Stimulated activated CD8-positive, alpha-beta memory T cell treated with anti-CD3 and anti-CD28 coated beads, Interleukin-12 subunit alpha, Interleukin-12 subunit beta, amount 100 ng/mL, for 1 hour (primary cell): ENCODE data around the gene B3GNT9.
"Not testable (repeated sequence)": the region's sequence is repeated elsewhere in the genome, so short reads cannot be mapped to it uniquely, and the experiment has no call there.

Source experiments
- DNase-seq: peaks from one replicate; pipeline ENCODE4 v3.0.0-alpha.2; 2020; ENCODE audit warnings: low read depth

B3GNT9 gene

DNA sequence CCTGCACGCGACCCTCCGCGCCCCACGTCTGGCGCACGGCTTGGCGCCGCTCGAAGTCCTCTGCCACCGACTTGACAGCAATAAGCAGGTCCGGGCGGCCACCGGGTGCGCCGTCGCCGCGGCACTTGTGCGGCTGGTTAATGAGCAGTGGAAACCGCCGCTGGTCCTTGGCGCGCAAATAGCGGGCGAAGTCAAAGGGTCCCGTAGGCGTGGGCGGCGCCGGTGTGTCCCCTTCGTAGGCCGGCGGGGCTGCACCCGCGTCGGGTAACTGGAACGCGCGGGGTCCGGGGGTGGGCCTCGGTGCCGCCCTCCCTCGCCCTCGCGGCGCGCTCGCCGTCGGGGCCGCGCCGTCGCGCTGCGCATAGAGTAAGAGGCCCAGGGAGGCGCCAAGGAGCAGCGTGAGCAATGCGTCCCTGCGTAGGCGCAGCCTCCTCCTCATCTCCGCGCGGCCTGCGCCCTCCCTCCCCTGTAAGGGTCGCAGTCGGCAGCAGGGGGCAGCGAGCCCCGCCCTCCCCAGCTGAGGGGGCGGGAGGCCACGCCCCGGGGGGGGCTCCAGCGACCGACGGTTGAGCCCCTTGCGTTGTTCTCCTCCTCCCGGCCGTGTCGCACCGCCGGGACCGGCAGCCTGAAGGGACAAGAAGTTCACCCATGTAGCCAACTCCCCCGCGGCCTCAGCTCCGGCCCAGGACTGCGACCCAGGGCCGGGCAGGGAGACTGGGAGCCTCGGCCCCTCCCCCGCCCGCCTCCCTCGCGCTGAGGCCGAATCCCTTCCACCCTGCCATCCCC is 558 bp downstream of the B3GNT9 start:
- DNase-seq = no peak

DNA sequence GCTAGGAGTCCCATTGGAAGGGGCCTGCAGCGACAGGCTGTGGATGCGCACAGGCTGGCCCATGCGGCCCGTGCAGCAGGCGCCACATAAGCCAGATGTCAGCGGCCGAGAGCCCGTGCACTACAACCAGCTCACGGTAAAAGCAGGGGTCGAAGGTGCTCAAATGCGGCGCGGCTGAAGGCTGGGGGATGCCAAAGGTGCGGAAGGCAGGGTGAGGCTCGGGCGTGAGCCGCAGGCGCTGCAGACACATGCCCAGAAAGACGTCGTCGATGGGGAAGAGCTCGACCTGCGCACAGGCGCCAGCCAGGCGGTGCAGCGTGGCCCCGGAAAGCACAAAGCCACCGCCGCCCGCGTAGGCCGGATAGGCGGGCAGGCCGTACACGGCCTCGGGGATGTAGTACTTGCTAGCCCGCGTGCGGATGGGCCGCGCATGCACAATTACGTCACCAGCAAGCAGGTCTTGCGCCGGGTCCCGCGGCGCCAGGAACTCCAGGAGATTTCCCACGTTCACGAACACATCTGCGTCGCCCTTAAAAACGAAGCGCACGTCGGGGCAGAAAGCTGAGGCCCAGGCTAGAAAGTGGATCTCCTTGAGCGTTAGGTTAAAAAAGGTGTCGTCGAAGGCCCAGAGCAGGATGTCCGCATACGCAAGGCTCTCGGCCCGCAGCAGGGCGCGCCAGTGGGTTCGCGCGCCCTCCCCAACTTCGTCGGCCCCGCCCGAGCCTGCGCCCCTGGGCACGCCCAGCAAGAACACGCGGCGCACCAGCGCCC is 1.3 kb downstream of the B3GNT9 start:
- no peak for DNase-seq

DNA sequence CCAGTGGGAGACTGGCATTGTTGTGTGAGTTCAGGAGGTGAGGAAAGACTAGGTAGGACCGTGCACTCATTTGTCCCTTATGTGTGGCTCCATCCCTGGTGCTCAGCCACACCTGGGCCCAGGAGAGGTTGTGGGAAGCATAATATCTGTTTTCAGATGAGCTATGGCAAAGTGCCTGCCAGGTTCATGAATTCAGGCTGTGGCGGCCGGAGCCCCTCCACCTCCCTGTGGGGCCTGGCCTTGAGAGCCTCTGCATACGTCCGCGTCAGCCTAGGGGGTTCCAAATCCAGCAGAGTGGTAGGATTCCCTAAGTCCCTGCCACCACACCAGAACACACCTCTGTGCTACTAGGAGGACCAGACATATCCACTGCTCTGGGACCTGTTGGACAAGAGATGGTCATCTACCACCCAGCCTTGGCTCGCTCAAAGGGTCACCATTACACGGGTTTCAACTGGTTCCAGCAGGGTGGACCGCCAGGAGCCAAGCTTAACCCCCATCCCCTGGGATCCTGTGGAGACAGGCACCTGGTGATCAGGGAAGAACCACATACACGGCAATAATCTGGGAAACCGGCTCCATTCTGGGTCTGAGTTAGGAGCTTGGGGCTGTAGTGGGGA is 2.0 kb downstream of the B3GNT9 start:
- DNase-seq = no peak

DNA sequence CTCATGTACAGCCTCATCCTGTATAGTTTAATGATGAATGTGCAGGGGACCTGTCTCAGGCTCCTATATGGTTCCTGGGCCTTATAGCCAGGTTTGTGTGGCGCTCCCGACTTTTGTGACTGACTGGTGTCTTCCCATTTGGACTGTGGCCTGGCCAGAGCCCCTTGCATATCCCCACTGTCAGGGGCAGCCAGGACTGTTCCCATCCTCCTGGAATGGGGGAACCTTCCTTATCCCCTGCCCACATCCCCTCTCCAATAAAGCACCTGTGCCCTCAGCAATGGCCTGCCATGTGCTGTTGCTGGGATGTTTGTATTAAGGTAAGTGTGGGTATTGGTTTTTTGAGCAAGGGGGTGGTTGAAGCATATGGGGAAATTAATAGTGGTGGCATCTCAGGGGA is 2.6 kb downstream of the B3GNT9 start:
- no peak for DNase-seq

DNA sequence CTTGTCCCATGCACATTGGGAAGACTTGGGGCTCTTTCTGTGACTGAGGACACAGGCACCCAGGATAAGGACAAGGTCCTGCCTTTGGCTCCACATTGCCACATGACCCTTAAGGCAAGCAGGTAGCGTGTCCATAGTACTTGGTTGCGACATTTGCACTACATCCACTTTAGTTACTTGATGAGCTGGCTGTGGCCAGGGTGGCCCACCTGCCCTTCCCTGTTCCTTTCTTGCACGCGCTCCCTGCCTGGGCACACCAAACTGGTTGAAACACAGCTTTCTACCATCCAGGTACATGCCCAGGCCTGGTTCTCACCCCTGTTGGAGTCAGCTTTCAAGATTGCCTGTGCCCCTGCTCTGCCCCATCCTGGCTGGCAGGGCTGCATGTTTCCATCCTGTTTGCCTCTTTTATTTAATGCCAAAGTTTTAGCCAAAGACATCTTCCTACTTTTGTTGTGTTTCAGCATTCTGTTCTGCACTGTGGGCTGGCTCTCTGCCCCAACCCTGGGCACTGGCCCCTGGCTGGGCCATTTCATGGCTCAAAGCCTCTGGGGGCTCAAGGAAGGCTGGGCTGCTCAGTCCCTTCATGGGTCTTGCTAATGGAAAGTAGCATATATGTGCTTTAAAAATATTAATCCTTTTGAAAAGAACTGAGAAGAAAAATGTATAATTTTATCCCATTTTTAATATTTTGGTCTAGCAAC is 3.2 kb downstream of the B3GNT9 start:
- DNase-seq = no peak

DNA sequence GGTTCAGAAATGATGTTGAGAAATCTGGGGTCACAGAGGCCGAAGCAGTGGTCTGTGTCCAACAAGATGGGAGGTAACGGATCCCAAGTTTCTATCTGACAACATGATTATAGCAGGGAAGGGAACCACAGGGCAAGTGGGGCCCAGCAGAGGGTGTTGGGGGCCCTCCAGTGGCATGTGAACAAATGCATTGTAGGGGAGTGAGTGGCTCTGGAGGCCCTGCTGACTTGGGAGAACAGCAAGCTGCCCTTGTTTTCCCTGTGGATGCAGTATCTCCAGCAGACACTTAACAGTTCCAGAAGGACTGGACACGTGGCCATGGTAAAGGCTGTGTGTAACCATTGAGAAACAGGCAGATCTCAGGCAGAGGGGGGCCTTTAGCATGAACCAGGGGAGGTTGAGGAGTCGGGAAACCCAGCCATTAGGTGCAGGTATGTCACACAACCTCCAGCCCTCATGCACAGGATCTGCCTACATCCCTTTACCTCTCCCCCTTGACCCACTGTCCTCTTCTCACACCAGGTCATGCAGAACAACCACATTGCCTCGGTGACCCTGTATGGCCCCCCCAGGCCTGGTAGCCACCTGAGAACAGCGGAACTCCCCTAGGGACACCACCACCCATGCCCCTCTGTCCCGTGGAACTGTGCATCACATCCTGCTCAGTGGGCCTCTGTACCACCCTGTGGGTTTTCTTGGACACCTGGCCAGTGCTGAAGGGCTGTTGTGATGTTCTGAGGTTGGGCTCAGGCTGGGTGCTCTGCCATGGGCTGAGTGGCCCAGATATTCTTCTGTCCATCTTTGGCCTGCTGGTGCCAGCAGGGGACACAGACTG is 4.1 kb downstream of the B3GNT9 start:
- no peak for DNase-seq

DNA sequence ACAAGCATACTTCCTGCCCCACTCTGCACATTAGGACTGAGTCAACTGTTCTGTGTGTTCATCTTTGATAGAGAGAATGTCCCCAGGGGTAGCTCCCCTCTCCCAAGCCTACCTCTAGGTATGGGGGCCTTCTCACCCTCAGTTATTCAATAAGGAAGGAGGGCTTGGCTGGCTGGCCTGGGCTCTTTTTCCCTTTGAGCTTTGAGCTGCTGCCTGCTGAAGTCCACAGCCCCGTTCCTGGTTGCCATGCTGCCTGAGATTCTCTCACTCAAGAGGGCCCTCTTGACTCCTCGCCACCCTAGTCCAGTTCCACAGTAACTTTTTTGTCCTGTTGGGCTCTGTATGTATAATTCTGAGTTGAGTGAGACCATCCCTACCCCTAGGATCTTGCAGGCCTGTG is 5.1 kb downstream of the B3GNT9 start:
- DNase-seq = no peak

DNA sequence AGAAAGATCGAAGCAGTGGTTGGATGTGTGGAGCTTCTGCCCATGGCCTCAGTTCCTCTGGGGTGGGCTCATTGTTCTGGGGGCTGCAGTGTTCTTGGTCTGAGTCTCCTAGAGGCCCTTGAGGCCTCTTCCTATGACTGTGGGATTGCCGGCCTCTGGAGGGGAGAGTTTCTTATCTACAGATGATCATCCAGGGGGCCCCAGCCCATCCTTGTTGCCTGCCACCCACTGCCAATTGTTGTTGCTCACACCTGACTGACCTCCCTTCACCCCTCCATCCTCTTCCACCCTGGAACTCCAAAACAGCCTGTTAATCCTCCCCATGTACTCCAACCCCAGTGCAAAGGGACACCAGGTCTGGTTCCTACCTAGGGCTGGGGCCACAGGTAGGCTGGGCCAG is 5.9 kb downstream of the B3GNT9 start:
- DNase-seq = no peak

DNA sequence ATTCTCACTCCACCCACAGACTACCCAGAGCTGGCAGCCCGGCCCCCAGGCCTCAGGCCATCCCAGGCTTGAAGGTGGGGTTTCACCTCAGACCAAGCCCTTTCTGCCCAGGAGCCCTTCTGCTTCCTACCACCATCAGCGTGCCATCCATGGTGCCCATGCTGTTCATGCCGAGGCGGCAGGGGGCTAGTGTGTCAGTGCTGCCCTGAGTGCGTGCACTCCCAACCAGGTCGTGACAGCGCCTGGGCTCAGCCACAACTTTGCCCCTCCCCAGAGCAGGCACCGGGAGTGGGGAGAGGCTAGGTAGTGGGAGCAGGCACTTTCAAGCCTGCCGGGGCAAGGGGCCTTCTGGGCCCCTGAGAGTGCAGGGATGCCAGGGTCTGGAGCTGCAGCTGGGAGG is 8.5 kb downstream of the B3GNT9 start:
- DNase-seq = no peak

DNA sequence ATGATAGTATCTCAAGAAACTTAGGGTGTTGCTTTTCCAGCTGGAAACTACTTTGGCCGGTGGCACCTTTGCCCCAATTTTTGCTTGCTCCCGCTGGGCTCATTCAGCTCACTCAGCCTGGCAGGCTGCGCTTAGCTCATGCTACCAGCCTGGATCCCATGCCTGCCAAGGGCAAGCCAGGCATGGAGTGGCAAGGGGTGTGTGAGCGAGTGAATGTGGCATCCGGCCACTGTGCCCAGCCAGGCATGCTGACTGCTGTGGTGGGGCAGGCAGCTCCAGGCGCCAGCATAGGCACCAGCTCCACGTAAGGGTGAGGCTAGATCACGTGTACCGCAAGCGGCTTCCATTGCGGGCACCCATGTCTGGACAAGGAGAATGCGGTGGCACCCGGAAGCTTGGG is 9.4 kb downstream of the B3GNT9 start:
- DNase-seq = no peak

DNA sequence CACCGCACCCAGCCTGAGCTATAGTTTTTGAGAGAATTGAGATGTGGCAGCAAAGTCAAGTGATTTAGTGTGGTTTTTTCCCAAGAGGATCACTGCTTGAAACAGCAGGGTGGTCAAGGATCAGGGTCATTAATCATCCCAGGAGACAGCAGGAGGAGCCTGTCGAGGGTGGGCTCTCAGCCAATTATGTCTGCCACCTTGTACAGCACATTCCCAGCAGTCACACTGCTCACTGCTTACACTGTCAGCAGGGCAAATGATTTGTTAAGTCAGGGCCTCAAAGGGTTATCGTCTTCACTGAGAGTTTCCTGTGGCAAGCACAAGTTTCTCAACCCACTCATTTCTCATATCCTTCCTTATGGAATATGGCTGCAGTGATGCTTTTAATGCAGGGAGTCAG is 13.2 kb downstream of the B3GNT9 start:
- no peak for DNase-seq

DNA sequence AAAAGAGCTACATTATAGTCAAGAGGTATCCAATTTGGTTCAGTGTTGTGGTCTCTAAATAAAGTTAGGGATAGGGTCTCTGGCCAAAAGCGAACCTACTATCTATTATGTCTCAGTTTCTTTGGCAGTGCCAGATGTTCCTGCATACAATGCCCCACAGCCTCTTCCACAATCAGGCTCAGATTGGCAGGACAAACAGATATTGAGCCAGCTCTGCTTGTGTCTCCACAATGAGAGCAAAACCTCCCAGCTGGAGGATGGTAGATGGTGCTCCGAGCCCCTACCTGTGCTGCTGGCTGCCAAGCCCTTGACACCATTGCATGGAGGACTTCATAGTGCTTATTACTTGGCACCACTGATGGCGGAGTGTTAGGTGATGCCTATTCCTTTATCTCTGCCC is 21.4 kb downstream of the B3GNT9 start:
- no peak for DNase-seq

DNA sequence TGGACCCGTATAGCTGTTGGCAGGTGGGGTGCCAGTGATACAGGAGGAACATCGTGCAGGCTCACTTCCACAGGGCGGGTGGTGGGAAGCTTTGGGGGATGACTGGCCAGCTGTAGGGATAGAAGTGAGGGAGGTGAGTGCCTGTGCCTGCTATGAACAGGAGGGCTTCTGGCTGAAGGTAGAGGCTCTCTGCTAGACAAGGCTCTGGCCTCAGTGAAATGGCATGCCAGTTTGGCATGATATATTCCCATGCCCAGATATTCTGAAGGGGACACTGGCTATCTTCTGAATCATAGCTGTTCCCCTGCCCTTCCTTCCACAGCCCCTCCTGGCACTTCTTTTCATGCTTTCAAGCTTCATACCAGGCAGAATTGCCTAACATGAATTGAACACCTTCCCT is 21.9 kb downstream of the B3GNT9 start:
- DNase-seq = no peak

DNA sequence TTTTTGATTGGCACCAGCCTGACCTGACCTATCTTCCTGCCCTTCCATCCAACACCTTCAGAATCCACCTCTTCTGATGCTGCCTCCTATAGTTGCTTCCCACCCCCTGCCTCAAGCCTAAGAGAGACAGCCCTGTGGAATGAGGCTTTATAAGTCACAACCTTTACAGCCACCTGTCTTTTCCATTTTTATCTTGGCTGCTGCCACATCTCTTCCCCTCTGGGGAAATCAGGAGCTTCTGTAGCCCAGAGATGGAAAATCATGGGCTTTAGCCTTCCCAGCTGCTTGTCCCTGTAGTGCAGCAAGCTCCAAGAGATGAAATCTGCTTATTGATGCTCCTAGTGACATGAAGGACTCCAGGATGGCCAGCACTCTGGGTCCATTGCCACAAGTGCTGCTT is 22.4 kb downstream of the B3GNT9 start:
- no peak for DNase-seq

DNA sequence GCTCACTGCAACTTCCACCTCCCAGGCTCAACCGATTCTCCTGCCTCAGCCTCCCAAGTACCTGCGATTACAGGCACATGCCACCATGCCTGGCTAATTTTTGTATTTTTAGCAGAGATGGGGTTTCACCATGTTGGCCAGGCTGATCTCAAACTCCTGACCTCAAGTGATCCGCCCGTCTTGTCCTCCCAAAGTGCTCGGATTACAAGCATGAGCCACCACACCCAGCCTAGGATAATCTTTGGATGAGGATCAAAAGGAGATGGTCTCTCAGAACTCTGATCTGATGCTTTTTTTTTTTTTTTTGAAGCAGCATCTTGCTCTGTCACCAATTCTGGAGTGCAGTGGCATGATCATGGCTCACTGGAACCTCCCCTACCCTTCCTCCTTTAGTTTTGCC is 28.0 kb downstream of the B3GNT9 start:
- not testable (repeated sequence) for DNase-seq

DNA sequence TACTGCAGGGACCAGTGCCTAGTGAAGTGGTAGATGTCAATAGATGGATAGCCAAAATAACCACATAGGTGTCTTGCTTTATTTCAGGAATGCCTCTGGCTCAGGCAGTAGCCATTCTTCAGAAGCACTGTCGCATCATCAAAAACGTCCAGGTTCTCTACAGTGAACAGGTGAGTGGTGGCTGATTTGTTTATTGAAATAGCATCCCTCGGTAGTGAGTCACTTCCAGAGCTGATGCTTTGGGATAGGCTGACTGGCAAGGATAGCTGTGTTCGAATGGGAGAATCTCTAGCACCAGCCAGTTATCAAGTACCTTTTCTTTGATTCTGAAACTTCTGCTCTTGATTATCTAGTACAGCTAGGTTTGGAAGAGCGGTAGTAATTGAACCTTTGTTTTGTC is 30.8 kb downstream of the B3GNT9 start:
- DNase-seq = no peak

DNA sequence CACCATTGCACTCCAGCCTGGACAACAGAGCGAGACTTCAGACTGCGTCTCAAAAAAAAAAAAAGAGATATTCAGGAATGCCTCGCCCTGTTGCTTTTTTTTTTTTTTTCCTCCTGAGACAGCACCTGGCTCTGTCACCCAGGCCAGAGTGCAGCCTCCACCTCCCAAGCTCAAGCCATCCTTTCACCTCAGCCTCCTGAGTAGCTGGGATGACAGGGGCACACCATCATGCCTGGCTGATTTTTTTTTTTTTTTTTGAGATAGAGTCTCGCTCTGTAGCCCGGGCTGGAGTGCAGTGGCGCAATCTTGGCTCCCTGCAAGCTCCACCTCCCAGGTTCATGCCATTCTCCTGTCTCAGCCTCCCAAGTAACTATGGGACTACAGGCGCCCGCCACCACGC is 33.1 kb downstream of the B3GNT9 start:
- no peak for DNase-seq

DNA sequence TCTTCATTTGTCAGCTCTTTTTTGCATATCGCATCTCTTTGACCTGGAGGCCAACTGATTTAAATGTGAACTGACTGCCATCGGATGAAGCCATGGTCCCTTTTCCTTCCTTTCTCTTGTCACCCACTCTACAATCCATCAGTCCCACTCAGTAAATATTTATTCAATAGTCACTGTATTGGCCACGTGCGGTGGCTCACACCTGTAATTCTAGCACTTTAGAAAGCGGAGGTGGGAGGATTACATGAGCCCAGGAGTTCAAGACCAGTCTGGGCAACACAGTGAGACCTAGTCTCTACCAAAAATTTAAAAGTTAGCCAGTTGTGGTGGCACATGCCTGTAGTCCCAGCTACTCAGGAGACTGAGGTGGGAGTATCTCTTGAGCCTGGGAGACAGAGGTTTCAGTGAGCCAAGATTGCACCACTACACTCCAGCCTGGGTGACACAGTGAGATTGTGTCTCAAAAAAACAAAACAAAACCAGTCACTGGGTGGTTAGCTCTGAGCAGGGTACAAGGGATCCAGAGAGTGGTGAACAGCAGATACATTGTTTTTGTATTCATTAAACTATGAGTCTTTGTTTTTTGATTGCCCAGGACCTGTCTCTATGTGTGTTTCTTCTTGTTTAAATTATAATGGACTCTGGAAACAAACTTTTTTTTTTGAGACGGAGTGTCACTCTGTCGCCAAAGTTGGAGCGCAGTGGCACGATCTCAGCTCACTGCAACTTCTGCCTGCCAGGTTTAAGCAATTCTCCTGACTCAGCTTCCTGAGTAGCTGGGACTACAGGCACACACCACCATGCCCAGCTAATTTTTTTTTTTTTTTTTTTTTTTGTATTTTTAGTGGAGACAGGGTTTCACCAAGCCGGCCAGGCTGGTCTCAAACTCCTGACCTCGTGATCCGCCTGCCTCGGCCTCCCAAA is 34.1 kb downstream of the B3GNT9 start:
- DNase-seq = no peak

DNA sequence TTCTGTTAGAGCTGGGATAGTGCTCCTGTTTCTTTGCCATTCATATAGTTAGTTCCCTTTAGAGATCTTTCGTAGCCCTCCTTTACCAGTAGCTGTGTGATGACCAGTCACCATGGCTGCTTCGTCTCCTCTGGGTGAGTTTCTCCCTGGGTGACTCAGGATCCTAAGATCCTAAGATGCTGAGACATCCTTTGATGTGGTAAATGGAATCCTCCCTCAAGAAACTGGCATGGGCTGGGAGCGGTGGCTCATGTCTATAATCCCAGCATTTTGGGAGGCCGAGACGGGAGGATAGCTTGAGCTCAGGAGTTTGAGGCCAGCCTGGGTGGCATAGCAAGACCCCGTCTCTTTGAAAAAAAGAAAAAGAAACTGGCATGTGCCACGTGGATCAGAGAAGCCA is 35.2 kb downstream of the B3GNT9 start:
- DNase-seq = no peak

DNA sequence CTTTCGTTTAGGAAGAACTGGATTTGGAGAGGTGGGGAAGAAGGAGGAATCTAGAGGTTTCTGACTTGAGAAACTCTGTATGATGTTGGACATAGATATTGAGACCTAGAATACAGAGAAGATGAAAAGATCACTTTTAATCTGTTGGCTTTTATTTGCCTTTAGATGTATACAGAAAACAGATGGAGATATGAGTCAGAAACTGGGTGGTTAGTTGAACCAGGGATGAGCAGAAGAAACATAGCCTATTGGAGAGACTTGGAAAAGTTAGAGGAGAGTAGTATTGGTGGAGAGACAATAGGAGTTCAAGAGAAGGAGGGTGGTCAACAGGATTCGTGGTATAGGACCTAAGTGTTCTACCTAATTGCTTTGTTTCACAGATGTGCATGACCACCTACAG is 36.0 kb downstream of the B3GNT9 start:
- no peak for DNase-seq
